ENCODE measurements around the gene AKT3. TPM values are rescaled to one million over a fixed set of nuclear protein-coding genes. Genes with fewer than 3 reads are reported as not detected.

The AKT3 gene
- total RNA-seq, 4 donors from 2014 or later = 8.5 to 16.0 (median 15.2) TPM

DNA sequence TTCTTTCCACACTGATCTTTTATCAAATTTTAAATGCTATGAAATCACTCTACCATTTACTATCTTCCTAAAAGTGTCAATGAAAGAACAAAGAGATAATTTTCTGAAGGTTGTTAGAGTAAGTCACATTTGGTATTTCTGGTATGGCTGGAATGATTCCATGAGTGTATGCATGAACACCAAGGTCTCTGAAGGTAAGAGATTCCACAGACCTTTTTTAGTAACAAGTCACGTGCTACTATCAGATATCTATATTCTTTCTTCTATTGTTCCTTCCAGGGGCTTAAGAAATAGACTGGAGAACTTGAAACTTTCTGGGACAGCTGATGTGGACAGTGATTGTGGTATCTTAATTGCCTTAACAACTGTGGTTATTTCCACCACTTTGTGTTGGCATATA lies 329.2 kb downstream of the AKT3 start:
- intact Hi-C loops (cut with DNase I; ENCODE audit: low total_unique reads) = no loop called here
- TF ChIP-seq POLR2A (IDR thresholded peaks at IDR 0.05) = no peak
- TF ChIP-seq, protein P1, sequence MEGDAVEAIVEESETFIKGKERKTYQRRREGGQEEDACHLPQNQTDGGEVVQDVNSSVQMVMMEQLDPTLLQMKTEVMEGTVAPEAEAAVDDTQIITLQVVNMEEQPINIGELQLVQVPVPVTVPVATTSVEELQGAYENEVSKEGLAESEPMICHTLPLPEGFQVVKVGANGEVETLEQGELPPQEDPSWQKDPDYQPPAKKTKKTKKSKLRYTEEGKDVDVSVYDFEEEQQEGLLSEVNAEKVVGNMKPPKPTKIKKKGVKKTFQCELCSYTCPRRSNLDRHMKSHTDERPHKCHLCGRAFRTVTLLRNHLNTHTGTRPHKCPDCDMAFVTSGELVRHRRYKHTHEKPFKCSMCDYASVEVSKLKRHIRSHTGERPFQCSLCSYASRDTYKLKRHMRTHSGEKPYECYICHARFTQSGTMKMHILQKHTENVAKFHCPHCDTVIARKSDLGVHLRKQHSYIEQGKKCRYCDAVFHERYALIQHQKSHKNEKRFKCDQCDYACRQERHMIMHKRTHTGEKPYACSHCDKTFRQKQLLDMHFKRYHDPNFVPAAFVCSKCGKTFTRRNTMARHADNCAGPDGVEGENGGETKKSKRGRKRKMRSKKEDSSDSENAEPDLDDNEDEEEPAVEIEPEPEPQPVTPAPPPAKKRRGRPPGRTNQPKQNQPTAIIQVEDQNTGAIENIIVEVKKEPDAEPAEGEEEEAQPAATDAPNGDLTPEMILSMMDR (IDR thresholded peaks at IDR 0.05 in 4 of 5, conservative IDR thresholded peaks at IDR 0.05 in 1 of 5) = no peak
- H3K27me3 ChIP-seq = no peaks in the 10 kb centered on the region
- peaks cover 0 to 5% of the 10 kb centered on the region in 2 donors for H3K4me1 ChIP-seq
- H3K4me3 ChIP-seq = no peak overlapping the region
- peaks cover 0 to 4% of the 10 kb centered on the region in 2 donors for H3K36me3 ChIP-seq
- ATAC-seq = no peak
- in situ Hi-C loops (cut with MboI; ENCODE audit: low sequenced_read_pairs in 4 of 4) = no loop called here
- H3K27ac ChIP-seq = no peak overlapping the region
- no peak for DNase-seq
- no peaks in the 10 kb centered on the region for H3K9me3 ChIP-seq

DNA sequence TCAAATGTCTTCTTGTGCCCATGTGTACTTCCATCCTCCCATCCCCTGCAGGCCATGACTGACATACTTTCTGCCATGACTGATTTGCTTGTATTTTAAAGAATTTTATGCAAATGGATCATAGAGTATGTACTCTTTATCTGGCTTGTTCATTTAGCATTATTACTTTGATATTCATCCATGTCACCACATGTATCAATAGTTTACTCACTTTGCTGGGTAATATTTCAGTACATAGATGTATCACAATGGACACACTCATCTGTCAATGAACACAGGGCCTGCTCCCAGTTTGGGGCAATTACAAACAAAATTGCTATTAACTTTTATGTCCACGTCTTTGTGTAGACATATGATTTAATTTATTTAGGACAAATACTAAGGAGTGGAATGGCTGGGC lies 335.1 kb downstream of the AKT3 start:
- TF ChIP-seq, protein P1 (IDR thresholded peaks at IDR 0.05 in 4 of 5, conservative IDR thresholded peaks at IDR 0.05 in 1 of 5) = no peak
- no peak for TF ChIP-seq POLR2A (IDR thresholded peaks at IDR 0.05)
- Histone ChIP-seq H3K36me3 (peaks cover 0 to 4% of the 10 kb centered on the region in 2 donors), H3K27ac (no peak overlapping the region), H3K4me3 (no peak overlapping the region), H3K9me3 (no peaks in the 10 kb centered on the region), H3K4me1 (peaks cover 0 to 5% of the 10 kb centered on the region in 2 donors), H3K27me3 (no peaks in the 10 kb centered on the region)
- intact Hi-C loops (cut with DNase I; ENCODE audit: low total_unique reads) = no loop called here
- ATAC-seq = no peak
- in situ Hi-C loops (cut with MboI; ENCODE audit: low sequenced_read_pairs in 4 of 4) = no loop called here
- DNase-seq = no peak

DNA sequence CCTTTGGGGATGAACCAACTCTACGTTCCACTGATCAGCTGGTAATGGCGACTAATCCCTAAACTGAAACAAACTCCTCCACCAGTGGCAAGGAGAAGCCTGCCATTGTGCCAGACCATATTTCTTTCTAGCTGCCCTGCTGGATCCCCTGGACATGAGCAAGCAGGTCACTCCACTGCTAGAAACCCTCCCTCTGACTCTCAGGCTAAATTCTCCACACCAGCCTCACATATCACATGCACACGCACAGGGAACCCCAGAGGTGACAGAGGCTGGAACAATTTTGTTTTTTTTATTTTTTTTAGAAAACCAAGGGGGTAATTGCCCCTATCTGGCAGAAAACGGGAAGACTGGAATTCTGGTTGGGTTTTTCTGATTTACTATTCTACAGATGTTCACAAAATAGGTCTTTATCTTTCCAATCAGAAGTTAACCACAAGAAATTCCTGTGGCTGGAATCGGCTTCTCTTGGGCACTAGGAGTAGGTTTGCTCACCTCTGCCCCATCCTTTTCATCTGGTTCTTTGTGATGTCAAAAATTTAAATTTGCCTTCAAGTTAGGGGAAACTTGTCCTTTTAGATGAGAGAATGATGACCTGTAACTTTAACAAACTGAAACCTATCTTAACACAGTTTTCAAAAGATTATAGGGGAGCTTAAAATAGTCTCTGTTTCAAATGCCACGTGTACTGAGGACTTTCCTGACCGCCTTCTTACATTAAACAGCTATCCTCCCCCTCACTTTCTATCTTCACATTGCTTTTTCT lies 336.1 kb downstream of the AKT3 start:
- Histone ChIP-seq H3K27me3 (no peaks in the 10 kb centered on the region), H3K4me3 (no peak overlapping the region), H3K9me3 (no peaks in the 10 kb centered on the region), H3K36me3 (peaks cover 0 to 4% of the 10 kb centered on the region in 2 donors), H3K4me1 (peaks cover 0 to 5% of the 10 kb centered on the region in 2 donors), H3K27ac (no peak overlapping the region)
- in situ Hi-C loops (cut with MboI; ENCODE audit: low sequenced_read_pairs in 4 of 4) = no loop called here
- intact Hi-C loops (cut with DNase I; ENCODE audit: low total_unique reads) = no loop called here
- no peak for ATAC-seq
- TF ChIP-seq, protein P1 (IDR thresholded peaks at IDR 0.05 in 4 of 5, conservative IDR thresholded peaks at IDR 0.05 in 1 of 5) = no peak
- TF ChIP-seq POLR2A (IDR thresholded peaks at IDR 0.05) = no peak
- no peak for DNase-seq

DNA sequence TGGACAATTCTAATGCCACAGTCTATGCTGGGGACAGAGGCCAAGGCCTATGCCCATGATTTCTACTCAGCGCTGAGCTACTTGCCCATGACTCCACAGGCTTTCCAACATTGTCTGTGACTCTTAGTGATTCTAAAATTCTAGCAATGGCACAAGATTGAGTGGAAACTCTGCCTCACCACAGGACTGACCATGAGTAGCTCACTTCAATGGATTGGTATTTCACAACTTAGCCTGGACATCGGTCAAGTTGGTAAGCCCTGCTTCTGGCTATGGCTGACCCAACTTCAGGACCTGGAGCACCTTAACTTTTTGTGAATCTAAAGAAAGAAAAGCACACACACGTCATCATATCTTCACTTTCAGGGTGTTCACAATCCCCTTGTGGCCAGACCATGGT lies 339.1 kb downstream of the AKT3 start:
- ATAC-seq = no peak
- intact Hi-C loops (cut with DNase I; ENCODE audit: low total_unique reads) = no loop called here
- TF ChIP-seq, protein P1 (IDR thresholded peaks at IDR 0.05 in 4 of 5, conservative IDR thresholded peaks at IDR 0.05 in 1 of 5) = no peak
- TF ChIP-seq POLR2A (IDR thresholded peaks at IDR 0.05) = no peak
- in situ Hi-C loops (cut with MboI; ENCODE audit: low sequenced_read_pairs in 4 of 4) = no loop called here
- Histone ChIP-seq H3K4me3 (no peak overlapping the region), H3K9me3 (no peaks in the 10 kb centered on the region), H3K4me1 (peaks cover 0 to 5% of the 10 kb centered on the region in 2 donors), H3K27ac (no peak overlapping the region), H3K36me3 (no peaks in the 10 kb centered on the region), H3K27me3 (no peaks in the 10 kb centered on the region)
- no peak for DNase-seq

Data from gastrocnemius medialis (tissue), 4 donors.